Measurements from ENCODE around the gene PCNX2.

Gene PCNX2

DNA sequence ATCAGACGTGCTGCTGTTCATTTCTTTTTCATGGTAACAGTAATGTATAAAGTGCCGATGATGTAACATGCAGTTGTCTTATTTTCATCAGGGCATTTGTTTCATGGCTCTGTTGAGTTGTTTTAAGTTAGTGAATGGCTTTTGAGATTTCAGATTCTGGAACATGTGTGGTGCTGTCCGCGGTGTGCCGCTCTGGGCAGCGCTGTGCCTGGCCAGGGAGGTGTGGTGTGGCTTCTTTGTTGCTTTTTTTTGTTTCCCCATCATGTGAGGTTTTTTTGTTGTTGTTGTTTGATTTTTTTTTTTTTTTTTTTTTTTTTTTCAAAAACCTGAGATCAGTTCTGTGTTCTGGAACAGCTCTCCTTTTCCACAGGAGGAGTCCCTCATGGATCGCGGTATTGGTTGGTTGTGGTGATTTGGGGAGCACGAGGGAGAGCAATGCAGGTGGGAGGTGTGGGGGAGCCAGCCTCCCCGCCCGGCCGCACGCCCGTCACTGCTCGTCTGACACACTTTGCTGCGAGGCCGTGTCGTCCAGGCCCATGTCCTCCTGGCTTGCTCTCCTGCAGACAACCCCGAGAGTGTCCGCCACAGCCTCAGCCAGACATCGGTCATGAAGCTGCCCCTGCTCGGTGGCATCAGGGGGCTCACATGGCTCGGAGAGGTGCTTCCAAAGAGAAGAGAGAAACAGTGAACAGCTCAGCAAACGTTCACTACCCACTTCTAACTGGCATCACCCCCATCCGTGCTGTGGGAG lies 311.5 kb downstream of the PCNX2 start:
- DNase-seq (ENCODE audit: low spot score) = no peak

DNA sequence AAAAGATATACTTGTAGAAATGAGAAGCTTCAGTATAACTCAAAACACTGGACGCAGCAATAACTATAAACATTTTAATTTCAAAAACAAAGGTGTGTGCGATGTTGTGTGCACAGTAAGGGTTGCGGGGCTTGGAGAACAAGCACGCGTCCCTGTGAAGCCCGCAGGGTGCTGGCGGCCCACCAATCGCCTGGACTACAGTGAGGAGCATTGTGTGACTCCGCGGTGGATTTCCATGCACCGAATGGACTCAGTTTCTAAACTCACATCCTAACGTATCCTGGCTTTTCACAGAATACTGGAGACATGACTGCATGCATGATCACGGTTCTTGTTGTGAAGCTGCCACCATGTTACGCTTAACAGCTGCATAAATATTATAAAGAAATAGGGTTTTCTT lies 312.1 kb downstream of the PCNX2 start:
- DNase-seq (ENCODE audit: low spot score) = no peak

- DNase-seq (ENCODE audit: low spot score) = no peak
Measured at GRCh38 chr1:232982238-232982944, 313.1 kb downstream of the PCNX2 start.

DNA sequence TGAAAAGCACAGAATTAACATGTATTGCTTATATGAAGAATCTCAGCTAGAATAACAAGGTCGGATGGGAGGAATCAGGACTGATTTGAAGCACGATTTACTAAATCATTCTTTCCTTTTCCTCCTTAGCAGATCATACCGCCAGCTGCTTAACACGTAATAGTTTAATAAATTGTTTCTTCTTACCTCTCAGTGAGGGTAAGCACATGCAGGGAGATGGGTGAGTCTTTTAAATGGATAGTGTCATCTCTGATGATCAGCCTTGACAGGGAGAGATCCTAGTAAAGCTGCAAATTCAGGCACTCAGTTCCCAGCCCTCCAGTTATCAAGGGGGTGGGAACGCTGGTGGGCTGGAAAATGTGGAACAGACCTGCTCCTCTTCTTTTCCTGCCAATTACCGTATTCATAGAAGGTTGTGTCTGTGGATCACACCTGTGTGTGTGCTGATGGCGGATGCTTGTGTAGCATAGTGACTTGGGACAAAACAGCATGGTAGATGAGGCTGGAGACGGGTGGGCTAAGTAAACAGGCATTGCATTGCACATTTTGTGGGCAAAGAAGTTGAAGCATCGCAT lies 314.5 kb downstream of the PCNX2 start:
- DNase-seq (ENCODE audit: low spot score) = no peak

- DNase-seq (ENCODE audit: low spot score) = no peak
Measured at GRCh38 chr1:232980355-232980978, 315.1 kb downstream of the PCNX2 start.

DNA sequence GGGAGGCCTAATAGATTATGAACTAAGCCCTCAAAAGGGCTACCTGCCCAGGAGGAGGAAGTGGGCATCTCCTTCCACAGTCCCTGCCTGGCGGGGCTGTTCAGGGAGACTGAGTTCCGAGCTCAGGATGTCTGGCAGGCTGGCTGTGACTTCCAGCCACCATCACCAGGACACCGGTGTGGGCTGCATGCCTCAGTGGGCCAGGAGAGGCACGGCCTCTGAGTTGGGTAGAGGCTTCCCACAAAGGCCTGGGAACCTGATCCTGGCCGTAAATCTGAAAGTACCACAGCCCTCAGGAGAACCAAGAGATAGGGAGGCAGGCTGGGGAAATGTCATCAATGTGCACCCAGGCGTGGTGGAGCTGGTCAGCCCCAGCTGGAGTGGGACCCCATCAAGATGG lies 316.0 kb downstream of the PCNX2 start:
- no peak for DNase-seq (ENCODE audit: low spot score)

- DNase-seq (ENCODE audit: low spot score) = no peak
Measured at GRCh38 chr1:232978815-232979214, 316.7 kb downstream of the PCNX2 start.

GRCh38 chr1:232978091-232978634 lies 317.4 kb downstream of the PCNX2 start:
- DNase-seq (ENCODE audit: low spot score) = no peak

DNA sequence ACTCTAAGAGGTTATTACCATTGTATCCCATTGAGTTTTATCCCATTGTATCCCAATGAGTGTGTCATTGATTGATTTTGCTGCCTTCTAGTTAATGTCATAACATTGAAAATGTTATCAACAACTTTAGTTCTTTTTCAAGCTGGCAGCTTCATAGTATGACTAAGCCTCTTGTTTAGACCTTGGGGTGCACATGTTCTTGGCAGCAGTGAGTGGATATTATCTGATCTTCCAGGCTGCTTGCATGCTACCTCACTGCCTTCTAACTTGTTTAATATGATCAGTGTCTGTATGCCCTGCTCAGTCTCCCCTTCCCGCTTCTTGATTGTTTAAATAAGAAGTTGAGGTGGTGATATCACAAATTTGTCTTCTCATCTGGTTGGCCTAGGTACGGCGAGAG lies 320.6 kb downstream of the PCNX2 start:
- no peak for DNase-seq (ENCODE audit: low spot score)

- DNase-seq (ENCODE audit: low spot score) = no peak
Measured at GRCh38 chr1:232973652-232974611, 321.6 kb downstream of the PCNX2 start.

DNA sequence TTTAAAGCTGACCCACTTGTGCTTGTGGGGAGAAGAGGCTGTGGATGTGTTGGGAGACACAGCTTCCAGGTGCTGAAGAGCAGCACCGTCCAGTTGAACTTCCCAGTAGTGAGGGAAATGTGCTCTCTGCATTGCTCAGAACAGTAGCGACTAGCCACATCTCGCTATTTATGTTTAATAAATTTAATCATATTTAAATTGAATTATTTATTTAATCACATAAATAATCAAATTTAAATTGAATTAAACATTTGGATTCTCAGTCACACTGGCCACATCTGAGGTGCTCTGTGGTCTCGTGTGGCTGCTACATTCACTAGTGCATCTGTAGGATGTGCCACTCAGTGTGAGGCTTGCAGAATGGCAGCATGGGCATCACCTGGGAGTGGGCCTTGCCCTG lies 325.0 kb downstream of the PCNX2 start:
- no peak for DNase-seq (ENCODE audit: low spot score)

DNA sequence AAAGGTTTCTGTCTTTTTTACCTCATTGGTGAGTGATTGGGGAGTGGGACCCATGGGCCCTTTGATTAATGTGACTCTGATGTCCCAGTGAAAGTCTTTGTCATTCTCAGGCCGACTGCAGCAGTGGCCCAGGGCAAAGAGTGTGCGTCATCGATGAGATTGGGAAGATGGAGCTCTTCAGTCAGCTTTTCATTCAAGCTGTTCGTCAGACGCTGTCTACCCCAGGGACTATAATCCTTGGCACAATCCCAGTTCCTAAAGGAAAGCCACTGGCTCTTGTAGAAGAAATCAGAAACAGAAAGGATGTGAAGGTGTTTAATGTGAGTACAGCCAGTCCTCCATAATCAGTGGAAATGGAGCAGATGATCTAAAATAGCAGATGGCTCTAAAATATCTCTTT lies 325.7 kb downstream of the PCNX2 start:
- DNase-seq (ENCODE audit: low spot score) = no peak

- no peak for DNase-seq (ENCODE audit: low spot score)
Measured at GRCh38 chr1:232968965-232969364, 326.6 kb downstream of the PCNX2 start.

DNA sequence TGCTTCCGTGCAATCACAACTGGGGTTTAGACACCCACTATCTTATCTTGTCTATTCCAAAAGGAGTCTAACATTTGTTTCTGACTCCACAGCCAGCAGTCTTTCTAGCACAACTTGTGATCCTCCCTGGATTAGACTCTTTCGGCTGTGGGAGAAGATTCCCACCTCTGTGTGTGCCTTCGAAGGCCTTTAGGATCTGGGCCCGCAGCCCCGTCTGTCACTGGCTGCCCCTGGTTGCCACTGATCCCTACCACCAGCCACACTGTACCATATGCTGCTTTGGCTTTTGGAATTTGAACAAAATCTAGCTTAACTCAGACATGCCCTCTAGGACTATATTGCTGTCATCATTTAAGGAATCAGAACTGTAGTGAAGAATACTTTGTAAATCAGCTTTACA lies 327.1 kb downstream of the PCNX2 start:
- no peak for DNase-seq (ENCODE audit: low spot score)

- DNase-seq (ENCODE audit: low spot score) = no peak
Measured at GRCh38 chr1:232966663-232967062, 328.9 kb downstream of the PCNX2 start.

GRCh38 chr1:232965912-232966217 lies 329.7 kb downstream of the PCNX2 start:
- no peak for DNase-seq (ENCODE audit: low spot score)

DNA sequence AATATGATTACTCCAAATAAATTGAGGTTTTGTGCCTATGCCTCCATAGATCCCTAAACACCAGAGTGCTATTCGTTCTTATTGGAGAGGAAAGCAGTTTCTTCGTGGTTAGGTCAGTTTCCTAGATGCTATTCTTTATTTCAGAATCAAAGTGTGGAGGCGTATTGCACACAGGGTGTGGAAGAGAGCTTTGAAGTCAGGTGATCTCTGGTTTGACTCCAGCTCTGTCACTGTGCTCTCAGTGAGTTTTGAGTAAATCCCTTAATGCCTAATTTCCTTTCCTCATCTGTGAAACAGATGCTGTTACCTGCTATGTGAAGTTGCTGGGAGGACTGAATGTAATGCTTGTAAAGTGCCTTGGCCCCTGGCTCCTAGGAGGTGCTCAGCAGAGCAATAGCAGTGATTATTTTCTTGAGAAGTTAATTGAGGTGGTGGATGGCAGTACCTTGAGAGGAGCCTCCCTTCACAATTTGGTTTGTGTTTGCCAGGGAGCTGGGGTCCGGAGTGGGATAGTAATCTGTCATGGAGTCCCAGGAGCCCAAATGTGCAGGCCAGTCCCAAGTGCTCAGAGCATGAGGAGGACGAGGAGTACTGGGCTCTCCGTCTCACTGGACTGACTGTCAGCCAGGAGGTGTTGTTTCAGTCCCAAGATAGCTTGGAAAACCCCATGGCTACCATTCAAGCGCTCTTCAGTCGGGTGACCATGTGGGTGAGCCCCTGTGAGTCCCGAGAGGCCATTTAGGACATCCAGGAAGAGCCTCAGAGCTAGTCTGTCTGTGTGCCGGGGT lies 330.2 kb downstream of the PCNX2 start:
- no peak for DNase-seq (ENCODE audit: low spot score)

DNA sequence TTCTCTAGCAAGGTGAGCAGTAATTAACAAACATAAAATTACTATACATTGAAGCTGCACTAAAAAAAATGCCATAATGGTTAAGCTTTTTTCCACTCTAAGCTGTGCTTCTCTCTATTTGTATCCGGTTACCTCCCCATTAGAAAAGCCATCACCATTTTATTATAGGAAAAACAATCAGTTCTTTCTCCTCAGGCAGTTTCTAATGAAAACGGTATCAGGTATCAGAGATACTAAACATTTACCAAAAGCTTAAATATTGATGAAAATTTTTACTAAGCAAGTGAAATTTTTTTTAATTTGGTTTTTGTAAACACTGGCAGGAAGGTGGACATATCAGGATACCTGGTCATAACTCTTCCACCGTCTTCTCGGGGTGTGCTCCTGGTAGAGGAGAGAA lies 330.9 kb downstream of the PCNX2 start:
- DNase-seq (ENCODE audit: low spot score) = no peak

- DNase-seq (ENCODE audit: low spot score) = no peak
Measured at GRCh38 chr1:232962761-232963745, 332.5 kb downstream of the PCNX2 start.

DNA sequence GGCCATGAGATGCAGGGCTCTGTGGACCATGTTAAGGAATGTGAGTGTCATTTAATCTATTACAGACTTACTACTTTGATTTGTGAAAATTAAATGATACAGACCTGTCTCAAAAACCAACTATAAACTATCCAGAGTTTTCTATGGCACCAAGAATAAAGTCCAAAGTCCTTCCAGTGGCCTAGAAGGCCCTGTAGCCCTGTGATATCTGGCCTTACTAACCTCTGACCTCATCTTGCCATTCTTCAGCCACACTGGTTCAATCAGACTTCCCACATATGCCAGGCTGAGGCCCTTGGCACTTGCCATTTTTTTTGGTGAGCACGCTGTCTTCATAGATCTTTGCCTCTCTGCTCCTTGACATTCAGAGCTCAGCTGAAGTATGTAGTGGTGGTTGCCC lies 337.5 kb downstream of the PCNX2 start:
- DNase-seq (ENCODE audit: low spot score) = no peak
